Measurements from ENCODE around the gene RRAGD.

RRAGD gene

DNA sequence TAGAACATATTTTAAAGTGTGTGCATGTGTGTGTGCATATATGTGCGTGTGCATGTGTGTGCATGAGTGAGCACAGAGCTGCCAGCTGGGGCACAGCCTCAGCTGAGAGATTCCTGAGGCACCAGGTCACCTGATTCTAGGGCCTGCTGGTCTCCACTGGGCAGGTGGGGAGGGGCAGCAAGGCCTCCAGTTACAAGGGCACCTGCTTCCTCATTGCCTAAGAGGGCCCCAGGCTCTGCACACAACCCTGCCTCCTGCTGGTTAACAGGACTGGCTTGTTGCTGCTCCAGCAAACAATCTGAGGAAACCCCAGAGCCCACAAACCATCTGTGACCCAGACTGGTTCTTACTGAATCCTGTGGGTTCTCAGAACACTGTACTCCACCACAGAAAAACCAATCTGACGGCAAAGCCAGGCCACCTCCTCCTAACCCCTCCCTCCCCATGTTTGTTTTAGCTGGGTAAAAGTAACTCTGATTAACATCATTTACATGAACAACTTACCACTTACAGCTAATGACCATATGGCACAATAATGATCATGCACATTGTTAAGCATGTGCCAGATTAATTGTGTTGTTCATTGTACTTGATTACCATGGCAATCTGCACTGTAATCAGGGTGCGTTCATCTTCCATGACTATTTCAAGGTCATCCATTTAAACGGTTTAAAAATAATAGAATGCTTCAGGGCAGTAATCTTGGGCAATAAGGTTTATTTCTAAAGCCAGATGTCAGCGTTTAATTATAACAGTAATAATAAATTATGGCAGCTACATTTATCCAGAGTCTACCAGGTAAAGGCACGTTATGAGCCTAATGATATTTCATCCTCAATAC lies 36.4 kb downstream of the RRAGD start:
- DNase-seq = peak; percentile 92

DNA sequence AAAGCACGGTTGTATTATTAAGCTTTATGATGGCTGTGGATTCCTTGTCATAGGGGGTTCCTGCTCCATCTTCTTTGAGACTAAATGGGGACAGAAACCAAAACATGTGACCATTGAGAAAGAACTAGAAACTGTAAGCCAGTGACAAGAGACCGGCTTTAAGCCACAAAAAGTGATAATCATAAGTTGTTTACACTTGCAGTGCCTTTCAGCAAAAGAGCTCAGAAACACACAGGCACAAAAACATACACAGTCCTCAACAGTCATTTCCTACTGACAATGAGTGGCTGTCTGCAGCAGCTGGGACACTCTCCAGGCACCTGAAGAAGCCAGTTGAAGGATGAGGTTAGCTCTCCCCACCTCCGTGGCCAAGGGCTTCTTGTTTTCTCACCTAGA lies 39.6 kb downstream of the RRAGD start:
- DNase-seq = no peak

DNA sequence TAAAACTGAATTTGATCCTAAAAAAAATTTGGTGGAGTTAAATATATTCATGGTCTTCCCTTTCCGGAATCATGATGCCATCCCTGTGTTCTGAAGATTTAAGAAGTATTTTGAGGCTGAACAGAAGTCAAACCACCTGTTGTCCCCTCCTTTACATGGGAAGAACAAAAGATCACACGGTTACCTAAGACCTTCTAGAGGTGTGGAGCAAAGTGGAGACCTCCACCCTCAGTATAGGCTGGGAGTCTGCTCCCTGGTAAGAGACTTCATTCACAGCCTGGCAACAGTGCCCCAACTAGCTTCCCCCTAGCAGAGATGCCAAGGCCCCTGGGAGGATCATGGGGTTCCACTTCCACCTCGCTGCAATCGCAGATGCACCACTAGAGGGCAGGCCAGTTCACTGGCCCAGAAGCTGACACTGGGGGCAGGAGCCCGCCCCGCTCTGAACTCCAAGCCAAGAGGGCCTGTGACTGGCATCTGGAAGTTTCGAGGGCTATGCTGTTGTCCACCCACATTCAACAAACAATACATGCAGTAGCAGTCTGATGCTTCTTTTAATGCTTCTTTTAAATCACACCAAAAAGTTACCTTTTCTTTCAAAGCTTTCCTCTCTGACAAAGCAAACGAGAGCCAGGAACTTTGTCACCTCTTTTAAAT lies 40.1 kb downstream of the RRAGD start:
- peak; percentile 18 for DNase-seq

DNA sequence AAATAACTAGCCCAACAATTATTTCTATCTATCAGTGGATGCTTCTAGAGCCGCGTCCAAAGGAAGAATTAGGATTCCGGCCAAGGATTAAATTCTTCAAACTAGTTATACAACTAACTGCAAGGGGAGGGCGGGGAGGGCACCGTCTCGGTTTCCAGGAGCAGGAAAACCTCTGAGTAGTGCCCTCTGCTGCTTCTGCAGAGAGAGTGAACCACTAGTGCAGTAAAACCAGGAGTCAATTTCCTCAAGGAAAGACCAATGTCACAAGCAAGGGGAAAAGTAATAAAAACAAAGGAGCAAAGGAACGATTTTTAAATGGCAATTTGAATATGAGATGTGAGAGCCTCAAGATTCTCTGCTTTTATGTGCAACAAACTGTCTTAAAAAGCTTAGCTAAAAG lies 43.1 kb downstream of the RRAGD start:
- DNase-seq = peak; percentile 8

DNA sequence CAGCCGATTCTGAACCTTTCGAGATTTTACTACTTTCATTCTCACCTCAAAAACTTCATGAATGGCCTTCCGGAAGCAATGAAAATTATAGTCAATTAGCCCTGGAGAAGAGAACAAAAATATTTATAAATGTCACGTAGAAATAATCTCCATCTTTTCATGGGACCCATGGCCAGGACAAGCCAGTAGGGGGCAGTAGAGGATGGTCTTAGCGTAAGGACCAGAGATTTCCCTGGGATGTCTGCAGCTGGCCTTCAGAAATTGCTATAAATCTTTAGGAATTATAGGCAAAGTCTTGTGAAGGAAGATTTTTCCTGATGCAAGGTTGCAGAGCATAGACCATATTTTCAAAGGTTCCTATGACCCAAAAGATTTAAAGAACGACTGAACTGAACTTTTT lies 44.0 kb downstream of the RRAGD start:
- DNase-seq = no peak

DNA sequence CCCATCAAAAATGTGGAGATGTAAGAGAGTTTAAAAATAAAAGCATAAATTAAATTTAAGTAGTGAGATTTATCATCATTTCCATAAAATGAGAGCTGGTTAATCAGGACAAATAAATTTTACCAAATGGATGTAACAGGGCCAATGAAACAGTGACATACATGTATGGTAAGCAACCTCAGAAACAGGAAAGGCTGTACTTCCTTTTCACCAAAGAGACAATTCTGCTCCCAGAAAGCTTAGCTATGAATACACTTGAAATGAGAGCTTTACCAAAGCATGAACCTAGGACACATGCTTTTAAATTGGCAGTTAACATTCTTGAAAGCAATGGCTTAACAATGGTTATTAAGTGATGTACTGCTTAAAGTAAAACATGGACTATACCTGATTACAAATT lies 47.5 kb downstream of the RRAGD start:
- DNase-seq = no peak

DNA sequence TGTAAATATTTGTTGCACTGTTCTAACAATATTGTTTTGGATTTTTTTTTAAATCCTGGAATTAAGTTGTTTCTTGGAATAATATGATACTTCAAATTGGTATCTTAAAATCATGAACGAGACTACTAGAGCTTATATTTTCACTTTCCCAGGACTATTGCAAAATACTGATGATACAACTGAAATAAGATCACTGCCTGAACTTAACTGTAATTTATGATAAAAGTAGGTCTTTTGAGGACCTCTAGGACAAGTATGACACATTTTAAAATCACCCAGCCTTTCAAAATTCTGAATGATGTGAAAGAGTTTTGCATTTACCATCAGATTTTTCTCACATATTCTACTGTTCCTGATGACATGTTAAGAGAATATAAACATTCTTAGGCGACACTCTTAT lies 50.9 kb downstream of the RRAGD start:
- no peak for DNase-seq

DNA sequence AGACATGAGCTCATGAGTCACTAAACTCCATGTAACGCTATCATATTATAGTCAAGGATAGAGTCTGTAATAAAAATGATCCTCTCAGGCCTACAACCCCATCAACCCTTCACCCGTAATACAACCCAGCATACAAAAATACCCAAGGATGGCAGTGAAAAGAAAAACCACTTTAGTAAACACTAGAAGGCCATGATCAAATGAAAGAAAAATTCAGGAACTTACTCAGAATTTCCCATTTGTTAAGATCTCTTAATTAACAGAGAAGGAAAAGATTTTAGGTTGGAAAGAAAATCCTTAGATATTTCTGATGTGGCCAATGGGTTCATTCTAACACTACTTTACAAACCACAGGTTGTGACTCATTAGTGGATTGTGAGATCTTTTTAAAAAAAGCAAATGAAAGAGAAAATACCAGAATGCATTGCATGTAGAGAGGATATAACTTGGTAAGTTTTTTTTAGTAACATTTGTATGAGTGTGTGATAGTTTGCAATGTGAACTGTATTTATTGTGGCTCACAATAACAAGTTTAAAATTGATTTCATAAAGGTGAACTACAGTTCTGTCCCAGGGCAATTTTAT lies 51.6 kb downstream of the RRAGD start:
- DNase-seq = no peak

DNA sequence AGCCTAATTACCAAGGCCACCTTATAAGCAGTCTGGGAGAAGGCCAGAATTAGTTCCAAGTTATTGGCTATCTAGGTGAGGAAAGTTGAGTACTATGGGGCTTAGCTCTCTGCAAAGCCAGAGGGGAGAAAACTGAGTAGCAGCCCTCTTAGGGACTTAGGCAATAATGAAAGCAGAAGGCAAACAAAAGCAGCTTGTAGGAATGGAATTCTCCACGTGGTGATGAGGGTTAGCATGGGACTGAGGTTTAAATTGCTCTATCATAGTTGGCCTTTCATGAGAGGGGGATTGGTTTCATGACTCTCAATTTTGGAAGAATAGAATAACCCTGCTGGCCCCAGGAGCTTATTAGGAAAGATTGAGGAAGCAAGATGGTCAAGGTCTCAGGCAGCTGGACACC lies 52.5 kb downstream of the RRAGD start:
- no peak for DNase-seq

DNA sequence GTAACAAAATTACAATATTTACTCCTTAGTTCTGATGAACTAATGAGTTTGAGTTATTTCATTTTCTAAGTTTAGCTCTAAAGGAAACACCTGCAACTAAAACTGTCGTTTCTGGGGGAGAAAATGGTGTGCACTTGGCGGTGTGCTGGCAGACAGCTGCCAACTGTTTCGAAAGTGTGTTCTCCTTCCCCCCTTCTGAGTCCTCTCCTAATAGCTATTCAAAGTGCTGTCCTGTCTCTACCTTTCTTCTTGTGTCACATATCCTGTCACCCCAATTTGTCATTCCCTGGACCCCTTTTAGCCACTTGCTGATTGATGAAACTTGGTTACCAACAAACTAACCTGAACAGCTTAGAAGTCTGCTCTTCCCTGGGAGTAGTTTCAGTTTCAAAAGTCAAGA lies 54.7 kb downstream of the RRAGD start:
- DNase-seq = no peak

DNA sequence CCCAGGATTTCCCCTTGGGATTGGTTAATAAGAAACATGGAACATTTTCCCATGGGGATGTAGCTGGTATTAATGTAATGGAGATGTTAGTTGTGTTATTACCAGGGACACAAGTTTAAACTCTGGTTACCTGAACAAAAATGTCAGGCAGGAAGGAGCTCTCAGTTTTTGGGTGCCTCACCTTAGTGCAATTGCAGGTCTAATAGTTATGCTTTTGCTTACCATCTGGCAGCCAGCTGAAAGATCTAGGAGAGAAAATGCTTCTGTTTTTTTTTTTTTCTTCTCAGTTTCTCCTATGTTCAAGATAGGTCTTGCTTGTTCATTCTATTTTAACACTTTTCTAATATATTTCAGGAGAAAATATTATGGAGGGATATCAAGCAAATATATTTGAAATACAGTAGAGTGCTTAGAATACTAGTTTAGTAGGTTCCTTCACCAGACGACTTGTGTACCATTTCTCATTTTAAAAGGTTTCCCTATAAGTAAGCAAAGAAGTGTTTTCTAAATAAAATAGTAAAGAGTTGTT lies 55.4 kb downstream of the RRAGD start:
- no peak for DNase-seq

DNA sequence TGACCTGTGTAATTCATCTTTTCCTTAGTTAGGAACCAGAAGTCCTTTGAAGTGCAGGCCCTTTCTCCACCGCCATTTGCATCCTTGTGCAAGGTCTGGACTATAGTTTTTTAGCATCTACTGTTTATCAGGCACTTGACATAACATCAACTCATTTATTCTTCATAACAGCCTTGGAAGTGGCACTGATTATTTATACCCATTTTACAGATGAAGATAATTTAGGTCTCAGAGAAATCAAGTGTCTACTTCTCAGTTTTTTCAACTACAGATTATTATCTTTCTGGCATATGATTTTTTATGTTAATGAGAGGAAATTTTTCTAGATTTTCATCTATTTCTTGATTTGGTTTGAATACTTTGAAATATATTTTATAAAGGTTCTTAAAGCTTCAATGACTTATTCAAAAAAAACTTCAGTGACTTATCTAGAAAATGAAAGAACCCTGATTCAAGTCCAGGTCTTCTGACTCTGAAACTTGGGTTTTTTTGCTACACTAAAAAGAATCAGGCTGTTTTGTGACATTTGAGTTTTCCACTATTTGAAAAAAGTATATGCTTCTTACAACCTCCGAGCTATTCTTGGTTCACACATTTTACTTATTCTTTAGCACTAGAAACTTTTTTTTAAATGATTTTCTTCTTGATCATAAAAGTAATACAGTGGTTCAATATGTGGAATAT lies 56.4 kb downstream of the RRAGD start:
- no peak for DNase-seq

DNA sequence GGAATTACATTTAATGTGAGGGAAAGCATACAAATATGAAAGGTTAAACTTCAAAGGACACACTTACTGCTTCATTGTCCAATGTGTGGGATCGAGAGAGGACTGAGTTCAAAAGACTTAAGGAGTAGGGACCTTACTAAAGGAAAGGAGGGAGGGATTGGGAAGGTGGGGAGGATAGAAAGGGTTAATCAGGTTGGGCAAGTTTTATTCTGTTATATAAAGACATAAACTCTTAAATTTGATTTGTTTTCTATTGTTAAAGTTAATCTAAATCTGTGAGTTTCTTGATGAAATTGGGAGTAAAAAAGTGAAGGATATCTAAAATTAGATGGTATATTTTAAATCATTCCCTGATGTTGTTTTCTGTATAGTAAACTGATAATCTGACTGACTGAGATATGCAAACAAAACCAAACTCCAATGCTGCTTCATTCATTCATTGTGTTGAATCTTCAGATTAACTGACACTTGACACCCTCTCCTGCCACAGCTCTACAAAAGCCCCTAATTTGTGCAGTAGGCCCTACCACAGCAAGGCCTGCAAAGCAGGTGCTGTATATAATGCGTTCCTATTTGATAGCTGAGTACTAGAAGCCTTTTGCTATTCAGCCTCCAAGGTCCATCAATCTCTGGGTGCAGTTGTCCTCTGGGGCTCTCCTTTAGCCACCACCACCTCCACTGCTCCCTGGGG lies 58.2 kb downstream of the RRAGD start:
- peak; percentile 18 for DNase-seq

DNA sequence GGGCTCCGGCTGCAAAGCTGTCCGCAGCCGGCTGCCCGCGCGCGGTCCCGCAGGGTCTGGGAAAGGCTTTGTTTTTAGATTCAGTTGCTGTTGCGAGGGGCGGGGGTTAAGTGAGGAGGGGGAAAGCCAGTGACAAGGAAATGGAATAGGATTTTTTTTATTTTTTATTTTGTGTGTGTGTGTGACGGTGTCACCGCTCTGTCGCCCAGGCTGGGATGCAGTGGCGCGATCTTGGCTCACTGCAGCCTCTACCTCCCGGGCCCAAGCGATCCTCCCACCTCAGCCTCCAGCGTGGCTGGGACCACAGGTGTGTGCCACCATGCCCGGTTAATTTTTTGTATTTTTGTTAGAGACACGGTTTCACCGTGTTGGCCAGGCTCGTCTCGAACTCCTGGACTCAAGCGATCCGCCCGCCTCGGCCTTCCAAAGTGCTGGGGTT lies 58.9 kb downstream of the RRAGD start:
- DNase-seq = no peak

DNA sequence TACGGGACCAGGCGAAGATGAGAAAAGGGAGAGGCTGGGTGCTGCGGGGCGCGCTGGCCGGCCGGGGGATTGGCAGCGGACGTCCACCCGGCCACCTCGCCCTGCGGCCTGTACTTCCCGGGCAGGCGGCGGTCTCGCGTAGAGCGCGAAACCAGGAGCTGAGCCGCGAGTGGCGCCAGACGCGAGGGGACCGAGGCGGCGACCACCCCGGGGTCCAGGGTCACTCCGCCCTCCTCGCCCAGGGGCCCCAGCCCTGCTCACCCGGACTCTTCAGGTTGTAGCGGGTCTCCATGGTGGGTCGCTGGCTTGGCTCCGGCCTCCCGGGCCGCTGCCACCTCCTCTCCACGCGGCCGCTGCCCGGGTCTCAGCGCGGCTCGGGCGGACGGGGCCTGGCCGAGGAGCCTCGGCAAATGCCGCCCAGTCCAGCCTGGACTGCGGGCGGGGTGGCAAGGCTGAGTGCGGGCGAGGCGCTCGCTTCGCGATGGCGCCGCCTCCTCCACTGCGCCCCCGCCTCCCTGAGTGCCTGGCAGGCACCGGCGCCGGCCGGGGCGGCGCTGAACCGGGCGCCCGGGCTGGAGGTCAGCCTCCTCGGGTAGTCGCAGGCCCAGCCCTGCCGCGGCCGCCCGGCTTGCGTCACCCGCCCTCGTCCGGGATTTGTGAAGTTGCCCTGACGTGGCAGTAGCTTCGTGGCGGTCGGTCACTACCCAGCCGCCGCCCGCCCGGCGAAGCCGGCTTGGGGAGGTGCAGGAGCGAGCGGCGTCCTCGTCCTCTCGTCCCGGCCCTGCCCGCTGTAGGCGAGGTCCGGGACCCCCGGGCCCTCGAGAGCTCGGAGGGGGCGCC lies 59.6 kb downstream of the RRAGD start, which contains the start of gene UBE2J1:
TSS of gene UBE2J1 (minus strand) at position 445 of the 840 bp plus-strand sequence. CDS start at position 292, 153 bp downstream.
- peak; percentile 82 for DNase-seq

DNA sequence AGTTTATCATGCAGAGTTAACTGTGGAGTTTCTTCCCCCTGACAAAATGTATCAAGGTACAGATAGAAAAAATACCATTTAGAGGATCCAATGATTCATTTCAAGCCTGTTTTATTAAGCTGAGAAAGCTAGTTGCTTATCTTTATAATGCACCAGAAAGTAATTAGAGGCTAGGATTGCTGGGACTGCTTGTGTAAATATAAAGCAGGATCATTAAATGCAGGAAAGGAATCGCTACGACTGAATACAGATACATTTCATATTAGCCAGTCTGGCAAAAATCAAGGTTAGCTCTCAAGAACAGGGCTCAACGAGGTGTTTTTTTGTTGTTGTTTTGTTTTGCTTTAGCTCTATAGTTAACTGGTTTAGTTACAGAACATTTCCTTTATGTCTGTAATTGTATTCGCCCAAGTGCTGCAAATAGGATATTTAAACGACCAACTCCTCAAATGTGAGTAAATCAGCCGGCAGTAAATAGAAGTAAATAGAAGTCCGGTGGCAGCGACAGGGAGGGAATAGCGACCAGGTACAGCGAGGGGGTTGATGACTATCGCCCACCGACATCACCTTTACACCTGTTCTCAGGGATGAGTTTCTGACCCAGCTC lies 60.3 kb downstream of the RRAGD start:
- DNase-seq = no peak

DNA sequence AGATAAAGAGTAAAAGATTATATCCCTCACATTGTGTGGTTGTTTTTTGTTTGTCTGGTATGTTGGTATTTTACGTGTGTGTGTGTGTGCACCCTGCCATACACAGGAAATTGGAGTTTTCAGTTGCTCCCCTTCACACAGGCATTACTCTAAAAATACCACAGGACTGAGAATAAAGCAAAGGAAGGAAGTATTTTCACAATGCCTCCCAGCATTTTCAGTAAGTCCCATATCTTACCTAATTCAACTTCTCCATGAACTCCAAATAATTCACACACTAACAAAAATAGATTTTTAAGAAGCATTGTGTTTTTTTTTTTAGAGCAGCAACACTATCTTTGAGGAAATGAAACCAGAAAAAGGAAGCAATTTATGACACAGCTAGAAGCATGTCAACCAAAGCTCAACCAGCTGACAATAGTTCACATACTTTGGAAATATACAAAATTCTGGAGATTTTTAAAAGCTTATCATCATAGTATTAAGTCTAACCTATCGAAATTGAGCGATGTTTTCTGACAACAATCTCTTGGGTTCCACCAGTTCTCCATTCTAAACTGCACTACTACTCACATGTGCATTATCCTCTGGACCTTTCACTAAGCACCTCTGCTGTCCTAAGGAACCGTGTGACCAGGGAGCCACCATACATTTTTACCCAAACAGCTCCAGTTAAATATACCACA lies 61.6 kb downstream of the RRAGD start:
- no peak for DNase-seq

DNA sequence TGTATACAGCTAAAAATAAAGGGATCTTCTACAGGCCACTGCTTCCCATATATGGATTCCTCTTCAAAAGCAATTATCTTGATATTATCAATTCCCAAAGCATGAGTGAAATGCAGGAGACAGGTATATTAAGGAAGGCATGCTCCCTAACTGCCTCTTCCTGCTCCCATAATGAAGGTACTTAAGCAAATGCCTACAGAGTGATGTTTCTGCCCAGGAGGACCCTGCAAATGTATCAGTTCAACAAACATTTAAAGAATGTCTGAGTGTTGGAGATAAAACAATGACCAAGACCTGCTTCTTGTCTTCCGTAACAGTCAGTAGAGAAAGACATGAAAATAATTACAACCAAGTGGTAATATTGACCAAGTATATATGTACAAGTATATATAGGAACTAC lies 63.7 kb downstream of the RRAGD start:
- no peak for DNase-seq

DNA sequence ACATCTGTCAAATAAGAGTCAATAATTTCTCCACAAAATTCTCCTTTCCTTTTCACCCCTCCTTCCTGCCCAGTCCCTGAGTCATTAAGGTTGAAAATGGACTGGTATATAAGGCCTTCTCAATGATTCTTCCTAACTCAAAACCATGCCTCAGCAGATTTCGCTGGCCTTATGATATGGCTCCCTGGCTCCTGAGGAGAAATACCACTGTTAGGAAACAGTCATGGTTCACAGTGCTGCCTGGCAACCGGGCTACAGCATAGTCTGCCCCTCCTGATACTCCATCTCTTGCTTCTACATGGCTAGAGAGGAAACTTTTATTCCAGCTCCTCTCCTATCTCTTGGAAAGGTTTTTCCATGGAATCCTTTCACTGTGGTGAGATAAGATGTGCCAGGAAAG lies 64.2 kb downstream of the RRAGD start:
- no peak for DNase-seq

DNA sequence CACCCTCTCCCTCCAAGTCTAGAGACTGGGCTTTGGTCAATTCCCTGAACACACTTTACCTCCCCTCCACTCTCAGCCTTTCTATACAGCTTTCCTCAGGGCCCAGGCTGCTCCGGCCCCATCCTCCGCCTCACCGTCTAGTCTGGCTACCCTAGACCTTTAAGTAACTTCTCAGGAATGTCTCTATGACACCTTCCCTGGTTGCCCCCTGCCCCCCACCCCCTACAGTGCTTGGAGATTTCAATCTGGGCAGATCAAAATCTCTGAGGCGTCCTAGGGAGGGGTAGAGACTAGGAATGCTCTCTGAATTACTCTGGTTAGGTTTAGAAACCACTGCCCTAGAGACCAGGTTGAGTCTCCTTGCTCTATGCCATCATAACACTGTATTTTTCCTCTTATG lies 65.6 kb downstream of the RRAGD start:
- no peak for DNase-seq

DNA sequence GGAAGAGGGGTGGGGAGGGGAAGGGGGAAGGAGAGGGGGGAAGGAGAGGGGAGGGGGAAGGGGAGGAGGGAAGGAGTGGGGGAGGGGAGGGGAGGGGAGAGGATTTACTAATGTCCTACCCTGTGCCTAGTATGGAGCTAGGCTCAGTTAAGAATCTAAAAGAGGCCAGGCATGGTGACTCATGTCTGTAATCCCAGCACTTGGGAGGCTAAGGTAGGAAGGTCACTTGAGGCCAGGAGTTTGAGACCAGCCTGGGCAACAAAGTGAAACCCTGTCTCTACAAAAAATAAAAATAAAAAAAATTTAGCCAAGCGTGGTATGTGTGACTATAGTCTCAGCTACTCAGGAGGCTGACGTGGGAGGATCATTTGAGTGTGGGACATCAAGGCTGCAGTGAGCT lies 72.5 kb downstream of the RRAGD start:
- no peak for DNase-seq

Measured in NCI-H510A (cell line).